SKM-1 (cell line): Measurements from ENCODE around the gene DNAJC7.

ENCODE experiments used
- DNase-seq: peaks from one replicate; lab custom pipeline; 2025; ENCODE audit not compliant: unreplicated experiment; lab: John Stamatoyannopoulos, UW

Gene DNAJC7

GRCh38 chr17:42016941-42017865 is at the start of gene DNAJC7:
Gene DNAJC7, minus strand, starts transcription at chr17:42017439. Its CDS starts 23 bp downstream, at chr17:42017416.
- peak; percentile 79 for DNase-seq

- DNase-seq: no peak
These were observed 48.0 kb upstream of the DNAJC7 start for GRCh38 chr17:42065201-42065600.

- DNase-seq: no peak
These were observed 45.4 kb upstream of the DNAJC7 start for GRCh38 chr17:42062681-42063080.

GRCh38 chr17:42061646-42062487 is 44.6 kb upstream of the DNAJC7 start:
- DNase-seq: no peak

GRCh38 chr17:42060231-42060630 is 43.0 kb upstream of the DNAJC7 start:
- no peak for DNase-seq

- no peak for DNase-seq
These were observed 42.6 kb upstream of the DNAJC7 start for GRCh38 chr17:42059815-42060214.

GRCh38 chr17:42058063-42058462 is 40.8 kb upstream of the DNAJC7 start:
- no peak for DNase-seq

GRCh38 chr17:42056635-42057034 is 39.4 kb upstream of the DNAJC7 start:
- no peak for DNase-seq

GRCh38 chr17:42055496-42055895 is 38.3 kb upstream of the DNAJC7 start:
- no peak for DNase-seq

- DNase-seq: no peak
These were observed 37.8 kb upstream of the DNAJC7 start for GRCh38 chr17:42055027-42055426.

GRCh38 chr17:42053731-42054500 is 36.7 kb upstream of the DNAJC7 start:
- no peak for DNase-seq

GRCh38 chr17:42052346-42052877 is 35.2 kb upstream of the DNAJC7 start:
- DNase-seq: no peak

GRCh38 chr17:42051645-42052044 is 34.4 kb upstream of the DNAJC7 start:
- DNase-seq: no peak

GRCh38 chr17:42051013-42051400 is 33.8 kb upstream of the DNAJC7 start:
- DNase-seq: no peak

- no peak for DNase-seq
These were observed 33.3 kb upstream of the DNAJC7 start, which contains the start of gene C17orf113 for GRCh38 chr17:42050393-42051012. Gene C17orf113, minus strand, starts transcription at chr17:42050601. Its CDS starts 7,225 bp downstream, at chr17:42043376.

GRCh38 chr17:42049834-42050392 is 32.7 kb upstream of the DNAJC7 start:
- DNase-seq: no peak

GRCh38 chr17:42047343-42047742 is 30.1 kb upstream of the DNAJC7 start:
- DNase-seq: no peak

- DNase-seq: no peak
These were observed 28.5 kb upstream of the DNAJC7 start for GRCh38 chr17:42045719-42046118.

- no peak for DNase-seq
These were observed 25.5 kb upstream of the DNAJC7 start for GRCh38 chr17:42042598-42043319.
